ENCODE data around the gene ABHD11.
"Not testable (repeated sequence)": the region's sequence is repeated elsewhere in the genome, so short reads cannot be mapped to it uniquely, and the experiment has no call there.

Gene ABHD11

DNA sequence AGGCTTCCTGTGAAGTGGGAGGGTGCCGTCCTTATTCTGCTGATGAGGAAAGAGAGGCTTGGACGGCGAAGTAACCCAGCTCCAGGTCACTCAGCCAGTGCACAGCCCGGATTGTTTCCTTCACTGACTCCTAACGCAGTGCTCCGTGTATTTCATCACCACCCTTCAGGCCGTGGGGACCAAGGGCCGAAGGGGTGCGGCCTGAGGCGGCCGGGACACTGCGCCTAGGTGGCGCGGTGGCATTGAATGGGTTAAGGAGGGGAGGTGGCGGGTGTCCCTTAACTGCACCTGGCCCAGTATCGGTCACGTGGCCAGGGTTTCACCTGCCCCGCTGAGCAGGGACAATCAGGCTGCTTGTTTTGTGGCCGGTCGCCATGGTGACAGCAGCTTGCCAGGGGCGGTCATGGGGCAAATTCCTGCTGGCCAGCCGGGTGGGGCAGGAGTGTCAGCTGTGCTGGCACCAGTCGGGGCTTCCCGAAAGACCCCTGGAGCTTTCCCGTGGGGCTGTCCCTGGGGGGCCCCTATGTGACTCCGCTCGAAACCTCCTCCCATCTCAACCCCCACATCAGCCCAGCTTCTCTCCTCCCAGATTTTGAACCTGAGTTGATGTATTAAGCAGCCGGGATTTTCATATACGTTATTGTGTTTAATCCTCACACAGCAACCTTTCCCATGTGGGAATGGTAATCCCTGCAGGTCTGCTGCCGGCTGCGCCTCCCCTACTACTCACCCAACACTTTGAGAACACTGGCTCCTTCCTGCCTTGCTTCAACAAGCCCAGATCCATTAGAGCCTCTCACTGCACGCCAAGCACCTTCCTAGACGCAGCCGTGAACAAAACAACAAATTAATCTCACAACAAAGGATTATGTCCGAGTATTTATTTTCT, 4.4 kb upstream of the ABHD11 start:
- no peak for DNase-seq

DNA sequence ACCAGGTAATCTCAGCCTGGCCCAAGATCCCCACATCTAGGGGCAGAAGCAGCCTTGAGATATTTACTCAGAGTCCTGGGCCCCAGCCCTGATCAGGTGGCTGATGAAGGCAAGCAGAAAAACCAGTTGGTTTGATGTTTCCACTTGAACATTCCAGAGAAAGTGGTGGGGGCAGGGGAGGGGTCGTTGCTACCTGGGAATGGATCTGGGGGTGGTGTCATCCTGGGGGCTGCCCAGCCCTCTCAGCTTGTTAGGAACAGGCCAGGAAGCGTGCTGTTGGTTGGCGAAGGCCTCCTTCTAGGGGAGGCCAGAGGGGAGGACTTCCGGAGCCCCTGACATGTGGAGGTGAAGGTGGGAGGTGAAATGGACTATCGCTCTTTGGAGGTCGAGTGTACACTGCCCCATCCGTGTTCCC, 3.7 kb upstream of the ABHD11 start:
- no peak for DNase-seq

DNA sequence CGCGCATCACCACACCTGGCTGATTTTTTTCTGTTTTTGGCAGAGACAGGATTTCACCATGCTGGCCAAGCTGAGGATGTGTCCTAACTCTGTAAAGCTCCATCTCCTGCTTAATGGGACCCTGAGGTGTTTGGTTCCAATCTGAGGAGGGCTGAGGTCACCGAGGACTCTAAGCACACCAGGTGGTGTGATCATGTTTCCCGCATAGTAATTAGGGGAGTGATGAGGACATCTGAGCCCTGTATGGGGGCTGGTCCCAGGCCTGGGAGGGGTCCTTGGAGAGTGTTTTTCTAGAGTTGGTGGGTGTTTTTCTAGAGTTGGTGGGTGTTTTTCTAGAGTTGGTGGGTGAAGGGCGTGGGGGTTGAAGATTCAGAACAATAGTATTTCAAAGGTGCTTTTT, 3.0 kb upstream of the ABHD11 start:
- DNase-seq: no peak

DNA sequence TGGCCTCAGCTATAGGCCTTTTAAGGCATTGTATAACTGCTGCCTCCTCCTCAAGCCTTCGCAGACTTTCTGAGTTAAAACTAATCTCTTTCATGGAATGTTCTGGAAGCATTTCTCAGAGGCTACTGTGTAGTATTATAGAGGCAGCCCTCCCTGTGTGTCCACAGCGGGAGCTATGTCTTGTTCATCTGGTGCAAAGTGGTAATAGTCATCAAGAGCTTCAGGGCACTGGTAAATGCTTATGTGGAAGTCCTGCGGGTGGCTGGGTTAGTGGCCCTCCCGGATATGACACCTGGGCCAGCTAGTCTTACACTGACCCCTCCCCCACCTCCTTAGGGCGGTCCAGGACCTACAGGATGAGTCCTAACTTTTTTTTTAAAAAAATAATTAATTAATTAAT, 2.2 kb upstream of the ABHD11 start:
- no peak for DNase-seq

DNA sequence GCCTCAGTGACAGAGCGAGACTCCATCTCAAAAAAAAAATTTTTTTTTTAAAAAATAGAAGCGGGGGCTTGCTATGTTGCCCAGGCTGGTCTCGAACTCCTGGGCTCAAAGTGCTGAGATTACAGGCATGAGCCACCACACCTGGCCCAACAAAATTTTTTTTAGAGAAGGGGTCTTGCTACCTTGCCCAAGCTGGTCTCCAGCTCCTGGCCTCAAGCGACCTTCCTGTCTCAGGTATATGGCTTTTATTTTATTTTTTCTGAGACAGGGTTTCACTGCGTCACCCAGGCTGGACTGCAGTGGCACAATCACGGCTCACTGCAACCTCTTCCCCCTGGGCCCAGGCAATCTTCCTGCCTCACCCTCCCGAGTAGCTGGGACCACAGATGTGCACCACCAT, 1.6 kb upstream of the ABHD11 start:
- DNase-seq: no peak

DNA sequence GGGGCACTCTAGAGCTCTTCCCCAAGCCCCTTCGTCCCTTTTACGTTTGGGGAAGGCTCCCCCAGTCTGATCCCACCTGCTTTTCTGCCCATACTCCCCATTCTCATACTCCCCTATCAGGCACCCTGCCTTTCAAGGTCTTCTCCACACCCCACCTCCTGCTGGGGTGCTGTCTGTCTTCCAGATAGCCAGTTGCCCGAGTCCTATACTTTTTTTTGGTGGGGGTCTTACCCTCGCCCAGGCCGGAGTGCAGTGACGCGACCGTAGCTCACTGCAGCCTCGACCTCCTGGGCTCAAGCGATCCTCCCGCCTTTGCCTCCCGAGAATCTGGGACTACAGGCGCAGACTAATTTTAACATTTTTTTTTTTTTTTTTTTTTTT, 775 bp upstream of the ABHD11 start:
- DNase-seq: no peak

DNA sequence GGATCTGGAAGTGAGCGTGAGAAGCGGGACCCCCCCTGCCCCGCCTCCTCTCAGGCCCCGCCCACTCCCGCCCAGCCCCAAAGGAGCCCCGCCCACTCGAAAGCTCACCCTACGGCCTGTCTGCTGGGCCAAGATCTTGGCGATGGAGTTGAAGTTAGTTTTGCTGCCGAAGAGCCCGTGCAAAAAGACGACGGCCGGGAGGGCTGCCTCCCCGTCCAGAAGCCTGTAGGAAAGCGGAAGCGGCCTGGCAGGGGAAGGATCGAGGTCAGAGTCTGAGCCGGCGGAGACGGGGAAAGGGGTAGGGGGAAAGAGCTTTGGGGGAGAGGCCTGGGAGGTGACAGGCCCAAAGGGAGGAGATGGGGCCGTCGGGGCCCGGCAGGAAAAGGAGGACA, 386 bp downstream of the ABHD11 start:
- DNase-seq: peak; percentile 65 to 72

DNA sequence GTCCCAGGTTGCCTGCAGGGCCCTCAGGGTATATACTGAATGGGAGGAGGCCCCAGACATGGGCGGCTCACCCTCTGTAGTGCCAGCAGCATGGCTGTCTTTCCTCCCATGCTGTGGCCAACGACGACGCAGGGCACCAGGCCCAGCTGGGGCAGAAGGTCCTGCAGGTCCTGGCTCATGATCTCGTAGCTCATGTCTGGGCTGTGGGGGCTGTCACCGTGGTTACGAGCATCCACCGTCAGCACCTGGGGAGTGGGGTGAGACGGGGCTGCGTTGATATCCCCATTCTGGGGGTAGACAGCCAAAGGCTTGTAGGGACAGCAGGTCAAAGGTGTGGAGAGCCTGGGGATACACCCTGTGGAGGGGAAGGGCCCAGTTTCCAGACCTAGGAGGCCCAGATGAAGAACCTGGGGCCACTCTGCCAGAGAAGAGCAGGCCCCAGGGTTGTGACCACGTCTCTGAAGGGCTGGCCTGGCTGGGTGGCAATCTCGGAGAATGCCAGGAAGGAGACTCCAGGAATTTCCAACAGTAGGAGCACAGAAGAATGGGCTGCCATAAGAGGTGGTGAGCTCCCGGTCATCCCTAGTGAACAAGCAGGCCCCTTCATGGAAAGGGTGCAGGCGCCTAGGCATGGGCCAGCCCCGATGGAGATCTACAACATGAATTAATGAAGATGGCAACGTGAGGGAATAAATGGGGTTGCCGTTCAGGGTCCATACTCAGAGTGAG, 947 bp downstream of the ABHD11 start:
- no peak for DNase-seq

DNA sequence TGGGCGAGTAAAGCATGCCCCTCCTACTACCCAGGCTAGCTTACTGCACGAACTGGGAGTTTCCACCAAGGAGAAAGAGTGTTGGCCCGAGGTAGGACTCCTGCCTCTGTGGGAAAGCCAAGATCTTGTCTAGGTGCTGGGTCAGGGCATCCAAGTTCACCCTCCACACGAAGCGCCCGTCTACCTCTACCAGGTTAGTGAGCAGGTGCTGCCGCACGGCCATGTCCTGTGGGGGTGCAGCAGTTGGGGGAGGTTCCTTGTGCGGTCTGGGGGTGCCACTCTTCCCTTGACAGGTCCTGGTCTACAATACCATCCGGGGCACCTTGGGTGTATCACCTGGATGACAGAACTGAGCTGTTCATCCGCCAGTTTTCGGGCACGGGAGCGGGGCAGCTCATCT, 1.7 kb downstream of the ABHD11 start:
- no peak for DNase-seq

DNA sequence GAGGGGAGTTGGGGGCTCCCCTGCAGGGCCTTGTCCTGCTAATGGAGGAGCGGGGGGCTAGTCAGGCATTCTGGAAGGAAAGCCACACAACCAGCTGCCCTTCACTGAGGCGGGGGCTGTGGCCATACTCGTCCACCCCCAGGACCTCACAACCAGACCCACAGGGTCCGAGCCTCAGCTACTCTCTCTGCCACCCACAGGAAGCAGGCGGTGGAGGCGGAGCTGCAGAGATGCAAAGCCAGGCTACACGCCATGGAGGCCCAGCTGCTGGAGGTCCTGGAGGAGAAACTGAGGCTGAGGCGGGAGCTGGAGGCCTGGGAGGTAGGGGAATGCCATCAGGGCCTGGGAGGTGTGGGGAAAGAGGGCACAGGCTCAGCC, 3.1 kb downstream of the ABHD11 start:
- no peak for DNase-seq

DNA sequence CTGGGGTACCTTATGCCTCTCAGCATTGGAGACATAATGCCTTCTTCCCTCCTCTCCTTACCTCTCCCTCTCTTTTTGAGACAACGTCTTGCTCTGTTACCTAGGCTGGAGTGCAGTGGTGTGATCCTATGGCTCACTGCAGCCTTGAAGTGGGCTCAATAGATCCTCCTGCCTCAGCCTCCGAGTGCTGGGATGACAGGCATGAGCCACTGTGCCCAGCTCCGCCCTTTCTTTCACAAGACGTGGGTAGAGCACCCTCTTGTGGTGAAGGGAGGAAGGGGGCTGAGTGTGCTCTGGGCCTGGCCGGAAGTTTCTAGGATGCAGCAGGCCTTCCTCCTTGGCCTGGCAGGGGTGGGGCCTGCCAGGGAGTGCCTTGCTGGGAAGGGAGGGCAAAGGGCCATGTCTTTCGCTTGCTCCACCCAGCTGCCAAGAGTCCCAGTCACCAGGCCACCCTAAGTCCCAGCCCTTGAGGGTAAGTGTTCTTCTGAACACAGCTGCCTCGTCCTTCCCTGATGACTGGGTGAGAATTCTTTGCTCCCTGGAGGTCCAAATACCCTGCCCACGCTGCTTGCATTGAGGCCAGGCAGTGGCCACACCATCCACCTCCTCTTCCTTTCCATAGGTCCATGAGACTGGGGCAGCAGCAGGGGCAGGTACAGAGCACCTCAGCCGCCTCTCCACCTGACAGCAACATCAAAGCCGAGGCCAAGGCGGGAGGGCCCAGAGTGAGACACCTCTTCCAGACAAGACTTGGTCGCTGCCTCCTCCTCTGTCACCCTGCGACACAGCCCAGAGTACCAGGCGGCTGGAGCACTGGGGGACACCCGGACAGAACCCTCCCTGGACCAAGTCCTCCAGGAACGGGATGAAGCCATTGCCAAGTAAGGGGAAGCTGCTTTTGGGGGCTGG, 3.7 kb downstream of the ABHD11 start:
- DNase-seq: peak; percentile 83 to 87

DNA sequence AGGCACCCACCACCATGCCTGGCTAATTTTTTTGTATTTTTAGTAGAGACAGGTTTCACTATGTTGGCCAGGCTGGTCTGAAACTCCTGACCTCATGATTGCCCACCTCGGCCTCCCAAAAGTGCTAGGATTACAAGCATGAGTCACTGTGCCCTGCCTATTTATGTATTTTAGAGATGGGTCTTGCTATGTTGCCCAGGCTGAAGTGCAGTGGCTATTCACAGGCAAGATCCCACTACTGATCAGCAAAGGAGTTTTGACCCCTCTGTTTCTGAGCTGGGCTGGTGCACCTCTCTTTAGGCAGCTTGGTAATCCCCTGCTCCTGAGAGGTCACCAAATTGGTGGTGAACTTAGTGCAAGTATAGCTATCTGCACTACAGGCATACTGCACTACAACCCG, 6.2 kb downstream of the ABHD11 start:
- no peak for DNase-seq

DNA sequence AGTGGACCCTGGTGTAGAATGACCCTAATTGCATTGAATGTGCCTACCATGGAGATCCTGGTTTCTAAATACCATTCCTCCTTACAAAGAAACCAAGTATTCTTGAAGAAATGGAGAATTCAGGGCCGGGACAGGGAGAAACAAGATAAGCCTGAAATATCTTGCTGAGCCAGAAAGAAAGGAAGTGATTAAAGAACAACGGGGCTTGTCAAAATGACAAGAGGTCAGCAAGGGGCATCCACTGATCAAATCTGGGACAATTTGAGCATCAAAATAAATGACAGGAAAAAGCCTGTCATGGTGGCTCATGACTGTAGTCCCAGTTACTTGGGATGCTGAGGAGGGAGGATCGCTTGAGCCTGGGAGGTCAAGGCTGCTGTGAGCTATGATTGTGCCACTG, 8.1 kb downstream of the ABHD11 start:
- DNase-seq: no peak

DNA sequence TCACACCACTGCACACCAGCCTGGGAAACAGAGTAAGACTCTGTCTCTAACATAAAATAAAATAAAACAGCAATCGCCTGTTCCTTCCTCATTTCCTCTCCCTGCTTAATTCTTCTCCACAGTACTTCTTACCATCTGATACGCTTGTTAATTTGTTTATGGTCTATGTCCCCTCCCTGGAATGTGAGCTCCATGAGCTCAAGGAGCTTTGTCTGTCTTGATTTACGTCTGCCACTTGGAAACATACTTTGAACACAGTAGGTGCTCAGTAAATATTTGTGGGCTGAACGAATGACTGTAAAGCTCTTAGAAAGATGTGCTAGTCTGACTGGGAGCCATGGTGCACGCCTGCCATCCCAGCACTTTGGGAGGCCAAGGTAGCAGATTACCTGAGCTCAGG, 10.1 kb downstream of the ABHD11 start:
- DNase-seq: no peak

DNA sequence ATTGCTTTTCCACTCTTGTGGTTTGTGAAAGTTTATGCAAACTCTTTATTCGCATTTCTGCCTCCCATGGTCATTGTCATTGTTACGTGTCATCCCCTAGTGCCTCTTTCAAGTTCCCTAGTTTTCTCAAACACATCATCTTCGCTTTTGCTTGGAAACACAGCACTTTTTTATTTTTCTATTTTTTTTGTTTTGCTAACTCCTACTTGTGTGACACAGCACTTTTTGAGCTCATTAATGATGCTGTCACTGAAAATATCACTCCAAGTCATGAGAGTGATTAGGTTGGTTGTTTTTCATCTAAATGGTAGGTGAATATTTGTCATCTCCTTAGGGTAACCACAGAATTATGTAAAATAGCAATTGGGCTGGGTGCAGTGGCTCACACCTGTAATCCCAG, 10.7 kb downstream of the ABHD11 start:
- DNase-seq: no peak

DNA sequence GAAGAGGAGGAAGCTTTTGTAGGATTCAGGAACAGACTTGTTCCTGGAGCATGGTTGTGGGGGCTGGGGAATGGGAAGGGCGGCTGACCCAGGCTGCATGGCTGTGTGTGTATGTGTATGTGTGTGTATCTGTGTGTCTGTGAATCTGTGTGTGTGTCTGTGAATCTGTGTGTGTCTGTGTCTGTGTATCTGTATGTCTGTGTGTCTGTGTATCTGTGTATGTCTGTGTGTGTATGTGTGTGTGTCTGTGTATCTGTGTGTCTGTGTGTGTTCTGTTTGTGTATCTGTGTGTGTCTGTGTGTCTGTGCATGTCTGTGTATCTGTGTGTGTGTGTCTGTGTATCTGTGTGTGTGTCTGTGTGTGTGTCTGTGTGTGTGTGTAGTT, 12.5 kb downstream of the ABHD11 start:
- DNase-seq: no peak

DNA sequence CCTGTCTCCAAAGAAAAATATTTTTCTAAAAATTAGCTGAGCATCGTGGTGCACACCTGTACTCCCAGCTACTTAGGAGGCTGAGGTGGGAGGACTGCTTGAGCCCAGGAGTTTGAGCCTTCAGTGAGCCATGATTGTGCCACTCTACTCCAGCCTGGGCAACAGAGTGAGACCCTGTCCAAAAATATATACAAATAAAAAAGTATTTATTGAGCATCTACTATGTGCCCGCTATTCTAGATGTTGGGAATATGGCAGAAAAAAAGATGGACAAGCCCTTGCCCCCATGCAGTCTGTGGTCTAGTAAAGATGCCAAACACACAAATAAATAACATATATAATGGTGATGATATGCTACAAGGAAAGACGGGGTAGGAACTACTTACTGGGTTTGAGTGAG, 14.8 kb downstream of the ABHD11 start:
- no peak for DNase-seq

DNA sequence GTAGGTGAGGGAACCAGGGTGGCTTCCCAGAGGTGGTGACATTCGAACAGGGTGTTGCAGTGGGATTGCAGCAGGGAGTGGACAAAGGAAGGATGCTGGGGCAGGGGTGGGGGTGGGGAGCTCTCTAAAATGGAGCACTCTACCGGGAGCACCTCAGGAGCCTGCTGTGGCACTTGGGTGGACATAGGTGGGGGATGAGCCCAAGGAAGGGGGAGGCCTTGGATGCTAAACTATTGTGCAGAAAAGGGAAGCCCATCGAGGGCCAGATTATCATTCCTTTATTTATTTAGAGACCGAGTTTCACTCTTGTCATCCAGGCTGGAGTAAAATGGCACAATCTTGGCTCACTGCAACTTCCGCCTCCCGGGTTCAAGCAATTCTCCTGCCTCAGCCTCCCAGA, 15.8 kb downstream of the ABHD11 start:
- DNase-seq: no peak

DNA sequence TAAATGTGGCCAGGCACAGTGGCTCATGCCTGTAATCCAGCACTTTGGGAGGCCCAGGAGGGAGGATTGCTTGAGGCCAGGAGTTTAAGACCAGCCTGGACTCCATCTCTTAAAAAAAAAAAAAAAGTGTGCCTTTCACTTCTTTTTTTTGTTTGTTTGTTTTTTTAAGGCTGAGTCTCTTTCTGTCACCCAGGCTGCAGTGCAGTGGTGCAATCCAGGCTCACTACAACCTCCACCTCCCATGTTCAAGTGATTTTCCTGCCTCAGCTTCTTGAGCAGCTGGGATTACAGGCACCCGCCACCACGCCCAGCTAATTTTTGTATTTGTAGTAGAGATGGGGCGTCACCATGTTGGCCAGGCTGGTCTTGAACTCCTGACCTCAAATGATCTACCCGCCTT, 16.4 kb downstream of the ABHD11 start:
- not testable (repeated sequence) for DNase-seq

DNA sequence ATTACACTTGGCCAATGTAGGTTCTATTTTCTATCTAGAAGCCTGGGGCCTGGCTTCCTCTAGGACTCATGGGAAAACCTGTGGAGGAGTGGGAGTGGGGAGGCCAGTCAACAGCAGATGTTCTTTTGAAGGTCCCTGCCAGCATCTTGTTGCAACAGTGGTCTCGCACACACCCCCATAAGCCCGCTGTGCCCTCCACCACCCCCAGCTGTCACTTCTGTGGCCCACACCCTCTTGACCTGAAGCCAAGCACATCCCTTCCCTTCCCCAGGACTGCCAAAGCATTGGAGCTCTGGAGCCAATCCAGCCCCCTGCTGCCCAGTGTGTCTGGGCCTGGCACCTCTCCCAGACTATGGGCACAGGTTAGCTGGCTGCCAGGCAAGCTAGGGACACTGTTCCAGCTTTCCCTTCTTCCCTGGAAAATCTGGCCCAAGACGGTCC, 17.2 kb downstream of the ABHD11 start:
- no peak for DNase-seq

DNA sequence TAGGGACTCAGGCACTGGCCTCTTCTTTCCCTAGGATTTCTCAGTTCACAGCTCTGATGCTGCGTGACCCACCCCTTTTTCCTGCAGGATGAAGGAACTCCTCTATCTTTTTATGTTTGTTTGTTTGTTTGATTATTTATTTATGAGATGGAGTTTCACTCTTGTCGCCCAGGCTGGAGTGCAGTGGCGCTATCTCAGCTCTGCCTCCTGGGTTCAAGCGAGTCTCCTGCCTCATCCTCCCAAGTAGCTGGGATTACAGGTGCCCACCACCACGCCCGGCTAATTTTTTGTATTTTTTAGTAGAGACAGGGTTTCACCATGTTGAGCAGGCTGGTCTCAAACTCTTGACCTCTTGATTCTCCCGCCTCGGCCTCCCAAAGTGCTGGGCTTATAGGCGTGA, 18.2 kb downstream of the ABHD11 start:
- DNase-seq: not testable (repeated sequence)

DNA sequence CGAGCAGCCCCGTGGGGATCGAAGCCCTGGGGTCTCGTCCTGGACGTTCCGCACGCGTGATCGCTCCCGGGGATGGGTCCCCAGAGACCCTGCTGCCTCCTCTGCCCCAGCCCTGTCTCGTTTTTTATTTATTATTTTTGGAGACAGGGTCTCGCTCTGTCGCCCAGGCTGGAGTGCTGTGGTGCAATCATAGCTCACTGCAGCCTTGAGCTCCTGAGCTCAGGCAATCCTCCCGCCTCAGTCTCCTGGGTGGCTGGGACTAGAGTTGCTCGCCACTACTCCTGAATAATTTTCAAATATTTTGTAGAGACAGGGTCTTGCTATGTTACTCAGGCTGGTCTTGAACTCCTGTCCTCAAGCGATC, 18.8 kb downstream of the ABHD11 start:
- no peak for DNase-seq
